Putamen (tissue), 1 donor: Measurements from ENCODE around the gene CD46.
A peak's percentile ranks its signal among the peaks of the same experiment; 100 is the strongest.
"Not testable (repeated sequence)": the region's sequence is repeated elsewhere in the genome, so short reads cannot be mapped to it uniquely, and the experiment has no call there.

Experiments used
- DNase-seq: peaks from one replicate; pipeline ENCODE4 v3.0.0-alpha.2; 2016; ENCODE audit warnings: low spot score

Gene CD46

DNA sequence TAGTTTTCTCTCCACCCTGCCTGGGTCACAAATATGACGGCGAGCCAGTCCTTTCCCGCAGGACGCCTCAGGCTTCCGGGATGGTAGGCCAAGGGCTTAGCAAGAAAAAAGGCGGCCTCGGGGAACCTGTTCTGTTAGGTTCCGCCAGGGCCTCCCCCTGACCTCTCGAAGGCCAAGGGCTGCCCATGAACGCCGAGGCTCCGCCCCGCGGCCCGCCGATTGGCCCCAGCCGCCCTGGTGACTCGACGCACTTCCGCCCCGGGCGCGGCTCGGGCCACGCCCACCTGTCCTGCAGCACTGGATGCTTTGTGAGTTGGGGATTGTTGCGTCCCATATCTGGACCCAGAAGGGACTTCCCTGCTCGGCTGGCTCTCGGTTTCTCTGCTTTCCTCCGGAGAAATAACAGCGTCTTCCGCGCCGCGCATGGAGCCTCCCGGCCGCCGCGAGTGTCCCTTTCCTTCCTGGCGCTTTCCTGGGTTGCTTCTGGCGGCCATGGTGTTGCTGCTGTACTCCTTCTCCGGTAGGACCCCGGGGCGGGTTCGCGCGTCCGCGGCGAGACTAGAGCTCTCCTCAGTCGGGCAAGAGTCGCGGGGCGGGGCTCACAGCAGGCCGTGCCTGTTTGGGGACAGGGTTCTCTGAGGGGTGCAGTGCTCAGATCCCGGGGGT lies at the start of gene CD46:
Gene CD46 (plus strand): TSS at position 265 of the 666 bp plus-strand sequence. CDS start 159 bp downstream, at position 424.
- peak; percentile 95 for DNase-seq

- no peak for DNase-seq
Measured at GRCh38 chr1:207702317-207702716, 49.5 kb upstream of the CD46 start.

DNA sequence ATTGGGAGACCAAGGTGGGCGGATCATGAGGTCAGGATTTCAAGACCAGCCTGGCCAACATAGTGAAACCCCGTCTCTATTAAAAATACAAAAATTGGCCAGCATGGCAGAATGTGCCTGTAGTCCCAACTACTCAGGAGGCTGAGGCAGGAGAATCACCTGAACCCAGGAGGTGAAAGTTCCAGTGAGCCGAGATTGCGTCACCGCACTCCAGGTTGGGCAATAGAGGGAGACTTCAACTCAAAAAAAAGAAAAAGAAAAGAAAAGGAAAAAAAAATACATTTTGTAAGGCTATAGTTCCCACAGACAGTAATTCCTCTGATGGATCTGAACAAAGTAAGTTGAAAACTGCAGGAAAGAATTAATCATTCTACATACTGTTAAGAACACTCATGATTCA lies 48.1 kb upstream of the CD46 start:
- DNase-seq, result no peak

GRCh38 chr1:207708004-207708403 lies 43.9 kb upstream of the CD46 start:
- not testable (repeated sequence) for DNase-seq

- DNase-seq, result no peak
Measured at GRCh38 chr1:207711285-207711684, 40.6 kb upstream of the CD46 start.

DNA sequence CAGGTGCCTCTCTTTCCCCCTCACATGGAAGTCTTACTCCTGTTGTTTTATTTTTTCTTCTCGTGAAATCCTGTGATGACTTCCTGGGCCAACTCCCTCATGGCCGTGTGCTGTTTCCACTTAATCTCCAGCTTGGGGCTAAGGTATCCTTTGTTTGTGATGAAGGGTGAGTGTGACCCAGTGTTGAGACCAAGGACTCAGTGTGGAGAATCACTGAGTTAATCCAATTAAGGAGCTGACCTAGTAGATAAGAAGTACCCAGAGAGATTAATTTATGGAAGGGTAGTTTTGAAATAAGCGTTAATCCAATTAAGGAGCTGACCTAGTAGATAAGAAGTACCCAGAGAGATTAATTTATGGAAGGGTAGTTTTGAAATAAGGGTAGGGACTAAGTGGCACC lies 39.2 kb upstream of the CD46 start:
- not testable (repeated sequence) for DNase-seq

GRCh38 chr1:207713529-207713928 lies 38.3 kb upstream of the CD46 start:
- no peak for DNase-seq

- DNase-seq, result no peak
Measured at GRCh38 chr1:207719234-207719633, 32.6 kb upstream of the CD46 start.

GRCh38 chr1:207728200-207728858 lies 23.5 kb upstream of the CD46 start:
- DNase-seq, result not testable (repeated sequence)

- not testable (repeated sequence) for DNase-seq
Measured at GRCh38 chr1:207737503-207738157, 14.2 kb upstream of the CD46 start.

DNA sequence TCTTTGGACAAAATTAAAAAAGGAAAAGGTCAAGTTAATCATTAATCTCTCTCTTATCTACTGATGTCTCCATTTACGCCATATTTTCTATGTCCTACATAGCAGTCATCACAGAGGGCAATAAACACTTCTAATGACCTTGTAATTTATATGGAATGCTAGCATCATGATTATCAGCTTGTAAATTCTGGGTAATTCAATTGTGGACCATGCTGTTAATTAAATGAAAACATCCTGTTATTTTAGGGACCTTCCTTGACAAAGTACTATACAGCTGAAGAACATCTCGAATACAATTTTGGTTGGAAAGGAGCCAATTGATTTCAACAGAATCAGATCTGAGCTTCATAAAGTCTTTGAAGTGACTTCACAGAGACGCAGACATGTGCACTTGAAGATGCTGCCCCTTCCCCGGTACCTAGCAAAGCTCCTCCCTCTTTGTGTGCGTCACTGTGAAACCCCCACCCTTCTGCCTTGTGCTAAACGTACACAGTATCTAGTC lies 13.6 kb upstream of the CD46 start:
- not testable (repeated sequence) for DNase-seq

- no peak for DNase-seq
Measured at GRCh38 chr1:207740207-207740606, 11.6 kb upstream of the CD46 start.

DNA sequence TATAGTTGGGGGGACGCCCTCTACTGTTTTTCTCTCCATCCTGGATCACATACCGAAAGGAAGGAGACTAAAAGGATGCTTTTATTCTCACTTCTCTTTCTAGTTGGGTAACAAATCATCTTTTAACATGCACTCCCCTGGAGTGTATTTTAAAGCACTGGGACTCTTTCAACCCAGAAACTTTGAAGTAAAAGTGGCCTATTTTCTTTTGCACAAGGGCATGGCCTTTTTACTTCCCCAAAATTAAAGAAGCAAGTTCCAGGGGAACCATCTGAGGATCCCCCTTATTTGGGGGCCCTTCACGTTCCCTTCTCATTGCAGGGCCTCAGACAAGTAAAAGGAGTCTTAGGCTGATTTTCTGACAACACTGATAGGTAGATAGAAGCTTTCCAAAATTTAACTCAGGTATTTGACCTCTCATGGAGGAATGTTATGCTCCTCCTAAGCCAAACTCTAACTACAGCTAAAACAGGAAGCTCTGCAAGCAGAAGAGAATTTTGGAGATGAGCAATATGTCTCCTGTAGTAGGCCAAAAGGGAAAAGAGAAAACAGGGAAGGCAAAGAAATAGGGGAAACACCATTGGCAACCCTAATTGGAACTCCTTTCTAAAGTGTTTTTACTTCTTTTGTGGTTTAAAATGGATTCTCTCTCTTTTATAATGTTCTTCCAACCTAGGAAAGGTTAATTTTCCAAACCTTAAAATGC lies 8.9 kb upstream of the CD46 start:
- no peak for DNase-seq

- no peak for DNase-seq
Measured at GRCh38 chr1:207744000-207744534, 7.8 kb upstream of the CD46 start.

- DNase-seq, result no peak
Measured at GRCh38 chr1:207745285-207745684, 6.6 kb upstream of the CD46 start.

DNA sequence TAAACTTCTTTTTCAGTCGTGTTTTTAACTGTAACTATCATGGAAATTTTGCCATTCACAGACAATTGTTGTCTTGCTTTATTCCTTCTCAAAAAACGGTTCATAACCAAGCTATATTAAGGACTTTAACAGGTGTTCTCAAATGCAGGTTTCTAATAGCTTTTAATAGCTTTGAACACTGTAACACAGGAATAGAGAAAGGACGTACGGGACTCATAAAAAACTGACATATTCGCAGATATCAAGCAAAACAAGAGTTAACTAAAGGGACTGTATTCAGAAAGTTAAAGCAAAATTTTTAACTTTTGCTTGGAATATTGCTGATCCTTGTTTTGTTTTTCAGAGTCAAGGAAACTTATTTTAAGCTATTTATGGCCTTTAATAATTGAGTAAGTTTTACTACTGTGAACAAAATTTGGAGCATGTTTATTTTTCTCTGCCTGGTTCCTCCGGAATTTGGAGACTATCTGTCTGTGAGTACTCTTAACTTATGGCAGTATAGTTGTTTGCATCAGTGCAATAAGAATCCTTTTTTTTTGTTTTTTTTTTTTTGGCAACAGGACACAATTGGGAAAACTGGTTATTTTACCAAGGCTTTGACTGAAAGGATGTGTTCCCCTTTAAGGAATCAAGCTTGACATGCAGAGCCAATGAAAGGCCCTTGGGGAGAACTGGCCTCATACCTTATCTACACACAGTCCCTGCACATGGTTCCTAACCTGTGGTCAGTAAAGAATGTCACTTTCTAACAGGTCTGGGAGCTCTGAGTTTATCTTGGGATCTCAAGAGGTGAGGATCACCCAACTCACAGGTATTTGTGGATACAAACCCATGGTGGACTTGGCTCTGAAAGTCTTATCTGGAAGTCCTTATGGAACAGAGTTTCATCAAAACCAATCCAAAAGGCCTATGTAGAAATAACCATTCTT lies 5.8 kb upstream of the CD46 start:
- DNase-seq, result no peak

- no peak for DNase-seq
Measured at GRCh38 chr1:207747627-207748492, 4.0 kb upstream of the CD46 start.

- DNase-seq, result no peak
Measured at GRCh38 chr1:207748737-207749528, 2.9 kb upstream of the CD46 start.

DNA sequence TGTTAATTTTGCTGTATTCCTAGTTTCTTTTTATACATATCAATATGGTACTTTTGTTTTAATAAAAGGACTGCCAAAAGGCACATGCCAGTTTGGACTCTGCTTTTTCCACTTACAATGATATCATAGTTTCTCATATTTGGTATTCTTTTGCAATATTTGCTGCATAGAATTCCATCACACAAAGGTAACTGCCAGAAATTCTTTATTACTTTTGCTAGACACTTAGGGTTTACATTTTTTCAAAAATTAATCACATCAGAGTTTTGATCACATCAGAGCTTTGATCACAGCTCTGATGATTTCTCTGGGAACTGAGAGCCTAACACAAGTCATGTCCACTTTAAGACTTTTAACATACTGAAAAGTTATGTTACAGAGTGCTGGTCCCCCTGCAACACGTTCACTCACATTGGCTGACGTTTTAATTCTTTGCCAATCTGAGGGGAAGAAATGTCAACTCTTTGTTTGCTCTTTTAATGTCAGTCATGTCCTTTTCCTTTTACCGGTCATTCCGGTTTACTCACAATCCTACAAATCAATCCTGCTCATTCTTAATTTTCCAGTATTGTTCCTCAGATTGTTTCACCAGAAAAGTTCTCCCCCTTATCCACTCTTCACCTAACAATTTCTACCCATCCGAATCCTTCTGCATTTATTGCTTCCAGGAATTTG lies 1.1 kb upstream of the CD46 start:
- DNase-seq, result no peak
